Superior temporal gyrus (tissue), 1 donor: ENCODE measurements around the gene RC3H1.
"Not testable (repeated sequence)": the region's sequence is repeated elsewhere in the genome, so short reads cannot be mapped to it uniquely, and the experiment has no call there.

Experiments
- DNase-seq: peaks from one replicate; pipeline ENCODE4 v3.0.0-alpha.2; 2016; ENCODE audit errors: extremely low spot score

Gene RC3H1

DNA sequence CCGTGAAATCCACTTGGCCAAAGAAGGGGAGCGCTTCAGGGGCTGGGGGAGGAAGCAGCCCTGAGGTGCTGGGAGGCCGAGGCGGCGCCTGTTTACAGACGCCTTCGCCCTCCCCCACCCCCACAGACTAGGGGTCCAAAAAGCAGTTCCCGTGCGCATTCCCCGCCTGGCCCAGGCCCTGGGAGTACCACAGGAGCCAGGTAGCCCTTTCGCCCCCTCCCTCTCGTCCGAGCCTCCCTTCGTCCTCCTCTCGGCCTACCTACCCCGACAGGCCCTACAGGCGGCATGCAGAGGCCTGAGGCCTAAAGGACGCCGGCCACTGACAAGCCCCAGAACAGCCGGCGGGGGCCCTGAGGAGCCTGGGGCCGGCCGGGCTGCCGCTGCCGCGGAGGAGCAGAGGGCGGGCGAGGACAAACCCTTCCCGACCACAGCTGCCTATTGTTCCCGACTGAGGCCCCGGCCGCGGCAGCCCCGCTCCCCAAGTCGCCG is 522 bp downstream of the RC3H1 start:
- DNase-seq = peak; percentile 32

DNA sequence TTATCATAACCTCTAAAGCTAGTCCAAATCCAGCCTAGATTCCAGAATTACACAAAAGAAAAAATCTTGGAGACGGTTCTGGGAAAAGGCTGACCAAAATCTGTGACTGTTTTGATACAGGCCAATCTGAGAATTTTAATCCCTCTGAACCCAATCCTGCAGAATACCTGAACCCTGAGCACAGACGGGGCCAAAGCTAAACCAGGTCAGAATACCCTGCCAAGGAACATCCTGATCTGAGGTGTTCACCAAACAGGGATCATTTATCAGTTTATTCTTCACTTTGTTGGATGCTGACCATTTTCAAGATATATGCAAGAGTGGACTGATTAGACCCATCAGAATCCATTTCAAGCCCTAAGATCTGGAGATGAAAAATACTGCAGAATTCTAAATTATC is 3.6 kb downstream of the RC3H1 start:
- DNase-seq = no peak

GRCh38 chr1:174017231-174017970 is 4.8 kb downstream of the RC3H1 start:
- DNase-seq = no peak

GRCh38 chr1:174013864-174014418 is 8.2 kb downstream of the RC3H1 start:
- no peak for DNase-seq

DNA sequence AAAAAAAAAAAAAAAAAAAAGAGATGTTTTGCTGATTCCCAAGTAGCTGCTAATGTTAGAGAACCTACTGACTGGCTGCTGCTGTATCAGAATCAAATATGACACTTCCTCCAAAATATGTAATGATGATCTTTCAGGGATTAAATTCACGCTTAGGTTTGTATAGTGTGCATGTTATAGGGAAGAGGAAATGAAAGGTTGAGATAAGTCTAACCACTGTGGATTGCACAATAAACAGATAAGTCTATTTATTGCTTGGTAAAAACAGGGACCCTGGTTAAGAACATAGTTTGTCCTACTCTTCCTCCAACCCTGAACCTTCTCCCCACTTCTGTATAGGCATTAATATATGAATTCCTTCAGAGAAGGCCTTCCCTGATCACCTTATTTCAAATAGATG is 13.2 kb downstream of the RC3H1 start:
- no peak for DNase-seq

DNA sequence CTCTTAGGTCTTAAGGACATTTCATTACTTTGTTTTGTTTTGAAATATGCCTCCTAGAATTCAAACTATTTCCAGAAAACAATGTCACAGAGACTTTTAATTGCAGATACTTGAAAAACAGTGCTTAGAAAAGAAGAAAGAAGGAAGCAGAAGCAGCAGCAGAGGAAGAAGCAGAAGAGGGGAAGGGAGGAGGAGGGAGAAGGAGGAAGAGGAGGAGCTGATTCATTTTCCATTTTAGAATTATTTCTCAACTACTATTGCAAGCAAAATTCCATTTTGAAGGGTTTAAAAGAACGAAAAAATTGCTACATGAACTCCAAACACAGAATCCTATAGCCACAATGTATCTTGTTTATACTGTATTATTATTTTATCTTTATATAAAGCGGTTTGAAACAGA is 13.9 kb downstream of the RC3H1 start:
- no peak for DNase-seq

DNA sequence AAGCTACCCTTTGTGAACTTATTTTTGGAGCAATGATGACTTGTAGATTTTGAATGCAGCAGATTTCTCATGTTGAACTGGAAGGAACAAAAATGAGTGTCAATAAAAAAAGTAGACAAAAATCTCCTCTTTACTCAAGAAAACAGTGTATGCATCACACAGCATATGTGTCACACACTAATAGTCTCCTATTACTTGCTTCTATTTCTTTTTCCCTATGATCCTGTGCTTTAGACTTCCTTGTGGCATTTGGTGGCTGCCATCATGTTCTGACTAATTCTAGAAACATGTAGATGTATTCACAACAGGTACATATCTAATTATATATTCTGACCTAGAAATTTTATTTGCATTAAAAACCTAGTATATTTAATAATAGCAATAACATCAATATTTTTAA is 14.3 kb downstream of the RC3H1 start:
- DNase-seq = no peak

- DNase-seq = no peak
Observed at GRCh38 chr1:174005032-174005431, 17.1 kb downstream of the RC3H1 start.

GRCh38 chr1:174003867-174004266 is 18.3 kb downstream of the RC3H1 start:
- DNase-seq = no peak

DNA sequence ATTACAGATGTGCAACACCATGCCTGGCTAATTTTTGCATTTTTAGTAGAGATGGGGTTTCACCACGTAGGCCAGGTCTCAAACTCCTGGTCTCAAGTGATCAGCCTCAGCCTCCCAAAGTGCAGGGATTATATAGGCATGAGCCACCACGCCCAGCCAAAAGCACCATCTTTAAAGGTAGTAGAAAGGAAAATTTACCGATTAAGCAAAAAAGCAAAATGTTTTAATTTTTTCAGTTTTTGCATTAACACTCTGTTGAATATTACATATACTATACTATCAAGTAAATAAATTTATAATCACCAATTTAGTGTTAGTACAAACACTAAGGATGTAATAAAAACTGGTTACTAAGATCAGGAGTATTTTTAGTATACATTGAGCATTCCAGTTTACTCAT is 20.6 kb downstream of the RC3H1 start:
- no peak for DNase-seq

DNA sequence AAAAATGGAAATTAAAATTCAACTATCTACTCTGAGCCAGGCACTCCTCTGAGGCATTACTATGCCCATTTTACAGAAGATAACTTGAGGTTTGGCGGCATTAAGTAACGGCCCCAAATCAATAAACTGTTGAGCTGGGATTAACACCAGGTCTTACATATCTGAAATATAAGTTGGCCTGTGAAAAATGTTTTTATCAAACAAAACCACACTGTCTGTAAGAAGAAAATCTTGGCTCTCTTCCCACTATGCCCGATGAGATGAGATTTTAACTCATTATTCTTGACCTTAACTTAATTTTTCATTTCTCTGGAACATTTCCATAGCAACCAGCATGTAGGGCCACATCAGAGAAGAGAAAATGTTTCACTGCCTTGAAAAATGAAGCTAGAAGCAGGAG is 21.8 kb downstream of the RC3H1 start:
- no peak for DNase-seq

DNA sequence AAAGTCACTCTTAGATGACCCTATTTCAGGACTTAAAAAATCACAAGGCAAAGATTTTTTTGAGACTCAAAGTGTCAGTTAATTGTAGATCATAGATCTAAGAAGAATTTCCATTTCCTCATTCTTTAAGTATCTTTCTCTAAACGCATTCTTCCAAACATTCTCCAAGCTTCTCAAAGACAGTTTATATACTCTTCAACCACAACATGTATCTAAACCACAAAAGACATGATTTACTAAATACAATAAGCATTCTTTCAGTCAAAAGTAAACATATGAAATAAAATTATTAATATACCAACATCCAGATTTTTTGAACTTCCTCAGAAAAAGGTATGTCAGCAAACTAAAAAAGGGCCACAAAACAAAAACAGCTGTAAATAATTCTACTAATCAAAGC is 24.4 kb downstream of the RC3H1 start:
- no peak for DNase-seq

DNA sequence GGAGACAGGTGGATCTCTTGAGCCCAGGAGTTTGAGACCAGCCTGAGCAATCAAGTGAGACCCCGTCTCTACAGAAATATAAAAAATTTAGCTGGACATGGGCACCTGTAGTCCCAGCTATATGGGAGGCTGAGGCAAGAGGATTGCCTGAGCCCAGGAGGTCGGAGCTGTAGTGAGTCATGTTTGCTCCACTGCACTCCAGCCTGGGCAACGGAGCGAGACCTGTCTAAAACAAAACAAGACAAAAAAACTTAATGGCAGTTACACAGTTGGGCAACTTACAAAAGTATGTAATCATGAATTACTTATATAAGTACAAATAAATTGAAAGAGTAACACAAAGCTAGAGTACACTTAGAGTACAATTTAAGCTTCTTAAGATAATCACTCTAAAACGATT is 25.2 kb downstream of the RC3H1 start:
- DNase-seq = no peak

DNA sequence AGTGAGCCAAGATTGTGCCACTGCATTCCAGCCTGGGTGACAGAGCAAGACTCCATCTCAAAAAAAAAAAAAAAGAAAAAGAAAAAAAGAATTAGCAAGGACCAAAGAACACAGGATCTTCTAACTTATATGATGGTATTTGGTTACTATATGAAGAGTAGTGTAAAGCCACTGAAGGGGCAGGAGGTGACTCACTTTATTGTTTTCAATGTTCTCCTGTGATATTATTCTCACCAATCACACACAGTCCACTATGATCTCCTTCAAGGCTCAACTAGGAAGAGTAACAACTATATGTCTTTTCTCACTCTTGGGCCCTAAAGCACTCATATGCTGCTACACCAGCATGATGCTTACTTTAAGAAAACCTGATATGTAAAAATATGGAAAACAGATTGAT is 26.7 kb downstream of the RC3H1 start:
- no peak for DNase-seq

DNA sequence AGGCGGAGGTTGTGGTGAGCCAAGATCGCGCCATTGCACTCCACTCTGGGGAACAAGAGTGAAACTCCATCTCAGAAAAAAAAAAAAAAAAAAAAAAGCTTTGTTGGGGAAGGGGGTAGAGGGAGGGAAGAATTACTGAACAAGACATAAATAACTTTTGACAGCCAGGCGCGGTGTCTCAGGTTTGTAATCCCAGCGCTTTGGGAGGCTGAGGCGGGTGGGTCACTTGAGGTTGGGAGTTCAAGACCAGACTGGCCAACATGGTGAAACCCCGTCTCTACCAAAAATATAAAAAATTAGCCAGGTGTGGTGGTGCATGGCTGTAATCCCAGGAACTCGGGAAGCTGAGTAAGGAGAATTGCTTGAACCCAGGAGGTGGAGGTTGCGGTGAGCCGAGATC is 28.2 kb downstream of the RC3H1 start:
- DNase-seq = not testable (repeated sequence)

DNA sequence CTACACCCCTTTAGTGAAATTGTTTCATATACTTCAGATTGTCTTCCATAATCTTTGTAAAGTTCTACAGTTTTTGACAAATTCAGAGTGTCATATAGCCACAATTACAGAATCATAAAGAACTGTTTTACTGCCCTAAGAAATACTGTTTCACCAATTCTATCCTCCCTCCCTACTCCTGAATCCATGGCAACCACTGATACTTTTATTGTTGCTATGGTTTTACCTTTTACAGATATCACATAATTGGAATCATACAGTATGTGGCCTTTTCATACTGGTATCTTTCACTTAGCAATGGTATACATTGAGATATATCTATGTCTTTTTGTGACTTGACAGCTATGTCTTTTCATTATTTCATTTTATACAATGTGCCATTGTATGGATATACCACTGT is 34.1 kb downstream of the RC3H1 start:
- DNase-seq = no peak

DNA sequence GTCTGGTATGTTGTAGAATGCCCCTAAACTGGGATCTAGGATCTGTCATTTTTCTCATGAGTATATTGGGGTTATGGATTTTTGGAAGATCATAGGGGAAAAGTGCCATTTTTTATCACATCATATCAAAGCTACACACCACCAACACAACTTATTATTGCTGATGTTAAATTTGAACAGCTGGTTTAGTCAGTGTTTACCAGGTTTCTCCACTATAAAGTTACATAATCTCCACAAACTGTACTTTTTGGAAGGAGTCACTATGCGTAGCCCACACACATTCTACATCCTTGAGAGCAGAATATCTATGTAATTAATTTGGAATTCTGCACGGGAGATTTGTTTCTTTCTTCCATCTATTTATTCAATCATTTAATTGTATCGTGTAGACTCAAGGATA is 35.2 kb downstream of the RC3H1 start:
- DNase-seq = no peak

GRCh38 chr1:173970252-173970651 is 51.9 kb downstream of the RC3H1 start:
- DNase-seq = no peak

- DNase-seq = not testable (repeated sequence)
Observed at GRCh38 chr1:173965896-173966295, 56.3 kb downstream of the RC3H1 start.

DNA sequence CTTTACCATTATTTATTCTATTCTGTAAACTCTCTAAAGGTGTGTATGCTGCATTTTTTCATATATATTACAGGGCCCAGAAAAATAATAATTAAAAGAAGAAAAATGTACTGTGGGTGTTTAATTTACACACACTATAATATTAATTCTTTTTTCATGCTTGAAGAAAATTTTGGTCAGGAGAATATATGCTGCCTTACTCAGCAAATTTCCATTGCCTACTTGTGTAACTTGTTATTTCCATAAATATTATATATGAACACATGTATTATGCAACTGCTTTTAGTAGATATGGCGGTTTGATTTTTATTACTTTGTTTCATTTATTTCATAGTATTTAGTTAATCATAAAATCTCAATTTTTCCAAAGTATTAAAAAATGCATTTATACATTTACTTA is 58.7 kb downstream of the RC3H1 start:
- no peak for DNase-seq

DNA sequence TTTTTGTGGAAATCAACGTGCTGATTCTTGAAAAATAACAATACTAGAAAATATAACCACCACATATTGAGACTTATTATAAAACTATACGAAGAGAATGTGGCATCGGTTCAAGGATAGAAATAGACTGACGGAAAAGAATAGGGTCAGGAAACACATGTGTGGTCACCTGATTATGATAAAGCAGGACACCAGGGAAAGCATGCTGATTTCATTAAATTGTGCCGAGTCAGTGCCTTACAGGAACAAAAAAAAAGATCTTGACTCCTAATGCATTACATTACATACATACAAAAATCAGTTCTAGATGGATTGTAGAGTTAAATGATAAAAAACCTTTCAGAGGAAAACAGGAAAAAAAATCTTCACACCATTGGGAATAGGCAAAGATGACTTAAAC is 61.5 kb downstream of the RC3H1 start:
- DNase-seq = no peak

DNA sequence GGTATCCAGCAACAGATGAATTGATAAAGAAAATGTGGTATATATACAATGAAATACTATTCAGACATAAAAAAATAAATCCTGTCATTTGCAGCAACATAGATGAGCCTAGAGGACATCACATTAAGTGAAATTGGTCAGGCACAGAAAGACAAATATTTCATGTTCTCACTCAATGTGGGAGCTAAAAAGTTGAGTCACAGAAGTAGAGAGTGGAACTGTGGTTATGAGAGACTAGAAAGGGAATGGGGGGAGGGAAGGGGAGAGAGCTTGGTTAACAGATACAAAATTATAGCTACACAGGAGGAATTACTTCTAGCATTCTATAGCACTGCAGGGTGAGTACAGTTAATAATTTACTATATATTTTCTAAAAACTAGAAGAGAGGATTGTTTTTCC is 68.0 kb downstream of the RC3H1 start:
- DNase-seq = no peak

DNA sequence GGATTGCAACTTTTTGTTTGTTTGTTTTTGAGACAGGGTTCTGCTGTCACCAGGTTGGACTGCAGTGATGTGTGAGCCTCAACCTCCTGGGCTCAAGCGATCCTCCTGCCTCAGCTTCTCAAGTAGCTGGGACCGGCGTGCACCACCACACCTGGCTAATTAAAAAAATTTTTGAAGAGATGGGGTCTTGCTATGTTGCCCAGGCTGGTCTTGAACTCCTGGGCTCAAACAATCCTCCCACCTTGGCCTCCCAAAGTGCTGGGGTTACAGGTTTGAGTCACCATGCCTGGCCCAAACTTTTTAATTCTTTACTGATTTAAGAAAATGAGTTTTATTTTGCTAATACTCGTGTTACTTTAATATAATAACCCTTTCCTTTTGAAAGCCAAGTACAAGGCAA is 73.6 kb downstream of the RC3H1 start:
- no peak for DNase-seq
